ENCODE measurements around the gene SYNM. TPM values are rescaled to one million over a fixed set of nuclear protein-coding genes. Genes with fewer than 3 reads are reported as not detected.

Gene SYNM
- total RNA-seq, 2 experiments from 2014 or later: 0.11 TPM

- Mint-ChIP-seq H3K27ac (no peak overlapping the region), H3K4me1 (ENCODE audit: low read depth) (no peaks in the 10 kb centered on the region), H3K4me3 (no peak overlapping the region), H3K36me3 (ENCODE audit: low read depth) (no peaks in the 10 kb centered on the region), H3K27me3 (no peaks in the 10 kb centered on the region), H3K9me3 (no peaks in the 10 kb centered on the region)
- Histone ChIP-seq H3K4me3 (ENCODE audit: low read length) (no peak overlapping the region), H3K27me3 (ENCODE audit: control insufficient read depth in 1 of 2, insufficient read depth in 2 of 2, low read length in 2 of 2) (no peaks in the 10 kb centered on the region), H3K27ac (ENCODE audit: low read depth in 1 of 2, low read length in 2 of 2) (no peak overlapping the region), H3K36me3 (ENCODE audit: insufficient read depth, low read length) (no peaks in the 10 kb centered on the region), H3K9me3 (ENCODE audit: control insufficient read depth in 1 of 2, insufficient read depth in 1 of 2, low read length in 2 of 2) (no peaks in the 10 kb centered on the region), H3K4me1 (ENCODE audit: insufficient read depth, low read length) (no peaks in the 10 kb centered on the region)
- DNase-seq (no peak), ATAC-seq (ENCODE audit: poor library complexity) (no peak)
- intact Hi-C loops (cut with DNase I, micrococcal nuclease): no loop called here
- CTCF ChIA-PET: no interaction called here
- POLR2A ChIA-PET: no interaction called here
- TF ChIP-seq CTCF (IDR thresholded peaks at IDR 0.05): no peak
Measured at GRCh38 chr15:99174567-99175395, 69.9 kb downstream of the SYNM start.

- no peak for DNase-seq
- no peaks in the 10 kb centered on the region for H3K36me3 Mint-ChIP-seq (ENCODE audit: low read depth)
- no peaks in the 10 kb centered on the region for H3K4me1 Mint-ChIP-seq (ENCODE audit: low read depth)
- intact Hi-C loops (cut with DNase I, micrococcal nuclease): no loop called here
- ATAC-seq (ENCODE audit: poor library complexity): no peak
- H3K27me3 Mint-ChIP-seq: no peaks in the 10 kb centered on the region
- CTCF ChIA-PET: no interaction called here
- POLR2A ChIA-PET: no interaction called here
- H3K27me3 ChIP-seq (ENCODE audit: control insufficient read depth in 1 of 2, insufficient read depth in 2 of 2, low read length in 2 of 2): no peaks in the 10 kb centered on the region
- H3K9me3 ChIP-seq (ENCODE audit: control insufficient read depth in 1 of 2, insufficient read depth in 1 of 2, low read length in 2 of 2): no peaks in the 10 kb centered on the region
- H3K4me3 Mint-ChIP-seq: no peak overlapping the region
- no peak for TF ChIP-seq CTCF (IDR thresholded peaks at IDR 0.05)
- no peaks in the 10 kb centered on the region for H3K36me3 ChIP-seq (ENCODE audit: insufficient read depth, low read length)
- no peaks in the 10 kb centered on the region for H3K9me3 Mint-ChIP-seq
- no peak overlapping the region for H3K27ac ChIP-seq (ENCODE audit: low read depth in 1 of 2, low read length in 2 of 2)
- no peak overlapping the region for H3K27ac Mint-ChIP-seq
- H3K4me3 ChIP-seq (ENCODE audit: low read length): no peak overlapping the region
- H3K4me1 ChIP-seq (ENCODE audit: insufficient read depth, low read length): no peaks in the 10 kb centered on the region
Measured at GRCh38 chr15:99176757-99177156, 71.9 kb downstream of the SYNM start.

GRCh38 chr15:99177679-99178078, 72.8 kb downstream of the SYNM start:
- Mint-ChIP-seq H3K36me3 (ENCODE audit: low read depth) (no peaks in the 10 kb centered on the region), H3K27me3 (no peaks in the 10 kb centered on the region), H3K4me1 (ENCODE audit: low read depth) (no peaks in the 10 kb centered on the region), H3K9me3 (no peaks in the 10 kb centered on the region), H3K27ac (no peak overlapping the region), H3K4me3 (no peak overlapping the region)
- DNase-seq: no peak
- H3K36me3 ChIP-seq (ENCODE audit: insufficient read depth, low read length): no peaks in the 10 kb centered on the region
- POLR2A ChIA-PET: no interaction called here
- no peaks in the 10 kb centered on the region for H3K4me1 ChIP-seq (ENCODE audit: insufficient read depth, low read length)
- no peak overlapping the region for H3K27ac ChIP-seq (ENCODE audit: low read depth in 1 of 2, low read length in 2 of 2)
- ATAC-seq (ENCODE audit: poor library complexity): no peak
- no peaks in the 10 kb centered on the region for H3K9me3 ChIP-seq (ENCODE audit: control insufficient read depth in 1 of 2, insufficient read depth in 1 of 2, low read length in 2 of 2)
- intact Hi-C loops (cut with DNase I, micrococcal nuclease): no loop called here
- CTCF ChIA-PET: no interaction called here
- no peak overlapping the region for H3K4me3 ChIP-seq (ENCODE audit: low read length)
- H3K27me3 ChIP-seq (ENCODE audit: control insufficient read depth in 1 of 2, insufficient read depth in 2 of 2, low read length in 2 of 2): no peaks in the 10 kb centered on the region
- TF ChIP-seq CTCF (IDR thresholded peaks at IDR 0.05): no peak
